T1000 (cell line): ENCODE measurements around the gene AVP.

Source experiments
- DNase-seq: peaks from one replicate; lab custom pipeline; 2025; ENCODE audit warnings: mixed read lengths; lab: John Stamatoyannopoulos, UW

Gene AVP

GRCh38 chr20:3109350-3110302 is 25.1 kb upstream of the AVP start:
- no peak for DNase-seq

- DNase-seq = no peak
These were observed 23.0 kb upstream of the AVP start for GRCh38 chr20:3107464-3108025.

- no peak for DNase-seq
These were observed 22.3 kb upstream of the AVP start for GRCh38 chr20:3106658-3107463.

GRCh38 chr20:3106185-3106584 is 21.7 kb upstream of the AVP start:
- no peak for DNase-seq

- no peak for DNase-seq
These were observed 21.0 kb upstream of the AVP start for GRCh38 chr20:3105256-3106137.

- DNase-seq = no peak
These were observed 19.0 kb upstream of the AVP start for GRCh38 chr20:3103369-3104032.

GRCh38 chr20:3102575-3103368 is 18.2 kb upstream of the AVP start:
- DNase-seq = no peak

- no peak for DNase-seq
These were observed 17.4 kb upstream of the AVP start for GRCh38 chr20:3101737-3102574.

GRCh38 chr20:3101251-3101650 is 16.7 kb upstream of the AVP start:
- no peak for DNase-seq

GRCh38 chr20:3100480-3100879 is 16.0 kb upstream of the AVP start:
- DNase-seq = no peak

- no peak for DNase-seq
These were observed 10.5 kb upstream of the AVP start for GRCh38 chr20:3094848-3095629.

- no peak for DNase-seq
These were observed 9.4 kb upstream of the AVP start for GRCh38 chr20:3093861-3094361.

GRCh38 chr20:3092611-3093379 is 8.3 kb upstream of the AVP start:
- no peak for DNase-seq

GRCh38 chr20:3090565-3090964 is 6.0 kb upstream of the AVP start:
- DNase-seq = no peak

- DNase-seq = no peak
These were observed 3.5 kb upstream of the AVP start for GRCh38 chr20:3088031-3088430.

- no peak for DNase-seq
These were observed 1.1 kb upstream of the AVP start for GRCh38 chr20:3085571-3086072.

- no peak for DNase-seq
These were observed 449 bp upstream of the AVP start for GRCh38 chr20:3084986-3085360.
